ENCODE data around the gene BDH1.
"Not testable (repeated sequence)": the region's sequence is repeated elsewhere in the genome, so short reads cannot be mapped to it uniquely, and the experiment has no call there.

The BDH1 gene, protein sequence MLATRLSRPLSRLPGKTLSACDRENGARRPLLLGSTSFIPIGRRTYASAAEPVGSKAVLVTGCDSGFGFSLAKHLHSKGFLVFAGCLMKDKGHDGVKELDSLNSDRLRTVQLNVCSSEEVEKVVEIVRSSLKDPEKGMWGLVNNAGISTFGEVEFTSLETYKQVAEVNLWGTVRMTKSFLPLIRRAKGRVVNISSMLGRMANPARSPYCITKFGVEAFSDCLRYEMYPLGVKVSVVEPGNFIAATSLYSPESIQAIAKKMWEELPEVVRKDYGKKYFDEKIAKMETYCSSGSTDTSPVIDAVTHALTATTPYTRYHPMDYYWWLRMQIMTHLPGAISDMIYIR

GRCh38 chr3:197555281-197556261 lies at the start of gene BDH1:
Gene BDH1, minus strand, starts transcription at chr3:197555968. Its CDS starts 9,525 bp downstream, at chr3:197546443.
- DNase-seq (ENCODE audit: low read depth) = peak; percentile 51

GRCh38 chr3:197603317-197603933 lies 47.7 kb upstream of the BDH1 start:
- no peak for DNase-seq (ENCODE audit: low read depth)

GRCh38 chr3:197602351-197602750 lies 46.6 kb upstream of the BDH1 start:
- not testable (repeated sequence) for DNase-seq (ENCODE audit: low read depth)

- DNase-seq (ENCODE audit: low read depth) = not testable (repeated sequence)
Observed at GRCh38 chr3:197601566-197601840, 45.7 kb upstream of the BDH1 start.

DNA sequence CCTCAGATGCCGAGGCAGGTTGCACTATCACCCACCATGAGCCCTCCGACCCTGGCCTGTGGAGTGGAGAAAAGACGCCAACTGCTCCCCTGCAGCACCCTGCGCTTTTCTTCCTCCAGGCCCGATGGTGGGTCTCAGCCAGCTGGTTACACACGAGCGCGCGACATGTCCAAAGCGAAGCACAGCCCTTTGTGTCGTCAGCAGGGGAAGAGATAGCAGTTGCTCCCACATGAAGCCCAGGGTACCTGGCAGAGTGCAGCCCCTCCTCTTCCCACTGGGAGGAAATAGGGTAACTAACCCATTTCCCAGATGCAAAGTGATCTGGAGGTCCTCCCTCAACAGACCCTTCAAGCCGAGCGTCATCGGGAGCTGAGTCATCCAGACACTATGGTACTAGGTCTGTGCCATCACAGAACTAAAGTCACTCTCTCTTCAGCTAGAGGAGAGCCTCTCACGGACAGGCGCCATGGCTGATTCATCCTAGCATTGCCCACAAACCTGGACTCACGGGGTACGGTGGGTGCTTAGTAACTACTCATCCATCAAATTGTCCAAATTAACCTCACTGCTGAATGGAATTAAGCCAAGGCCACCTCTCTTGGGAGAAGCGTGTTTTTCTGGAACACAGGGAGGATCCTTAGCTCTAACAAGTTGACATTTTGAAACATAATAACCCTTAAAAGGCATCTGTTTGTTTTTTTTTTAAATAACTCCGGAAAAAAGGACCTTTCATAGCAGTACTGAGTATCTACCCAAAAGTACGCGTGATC lies 45.2 kb upstream of the BDH1 start:
- DNase-seq (ENCODE audit: low read depth) = no peak

DNA sequence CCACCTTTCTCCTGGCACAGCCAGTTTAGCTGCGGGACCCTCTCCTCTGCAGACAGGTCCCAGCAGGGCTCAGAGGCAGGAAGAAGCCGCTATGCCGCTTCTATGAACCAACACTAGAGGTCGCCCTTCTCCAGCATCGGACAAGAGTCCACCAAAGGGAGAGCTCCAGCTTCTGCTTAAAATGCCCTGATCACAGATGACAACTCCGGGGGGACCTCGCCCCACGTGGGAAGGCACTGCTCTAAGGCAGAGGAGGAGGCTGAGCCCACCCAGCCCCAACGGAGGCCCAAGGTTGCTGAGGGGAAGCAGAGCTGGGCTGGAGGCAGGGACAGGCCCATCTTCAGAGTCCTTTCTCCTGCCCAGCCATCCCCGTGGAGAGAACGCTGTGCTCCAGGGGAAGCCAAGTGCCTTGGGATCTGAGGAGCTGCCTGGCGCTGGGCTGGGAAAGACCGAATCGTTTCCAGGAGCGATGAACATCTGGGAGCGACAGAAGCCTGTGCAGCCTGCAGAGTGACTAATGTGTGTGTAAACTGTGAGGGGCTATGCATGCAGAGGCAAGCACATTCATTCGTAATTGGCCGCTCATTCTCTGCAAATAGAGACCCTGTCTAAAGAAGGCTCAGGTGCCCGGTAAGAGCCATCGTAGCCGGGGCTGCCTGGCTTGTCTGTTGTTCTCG lies 43.5 kb upstream of the BDH1 start:
- DNase-seq (ENCODE audit: low read depth) = peak; percentile 70

GRCh38 chr3:197598404-197598980 lies 42.7 kb upstream of the BDH1 start:
- DNase-seq (ENCODE audit: low read depth) = no peak

DNA sequence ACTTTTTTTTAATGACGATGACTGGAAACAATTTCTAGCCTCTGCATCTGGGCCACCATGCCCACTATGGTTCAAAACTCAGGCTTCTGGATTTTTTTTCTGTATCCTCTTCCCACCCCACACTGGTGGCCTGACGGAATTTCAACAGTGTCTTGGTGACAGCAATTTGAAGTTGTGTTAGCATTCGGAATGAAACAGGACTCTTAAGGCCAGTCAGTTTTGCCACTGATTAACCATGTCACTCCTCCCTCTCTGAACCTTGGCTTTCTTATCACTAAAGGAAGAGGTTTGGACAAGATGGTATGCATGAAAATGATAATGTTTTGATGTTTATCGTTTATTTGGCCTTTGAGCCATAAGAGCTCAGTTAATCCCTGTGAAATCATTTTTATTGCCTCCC lies 41.6 kb upstream of the BDH1 start:
- no peak for DNase-seq (ENCODE audit: low read depth)

- no peak for DNase-seq (ENCODE audit: low read depth)
Observed at GRCh38 chr3:197595470-197596185, 39.9 kb upstream of the BDH1 start.

DNA sequence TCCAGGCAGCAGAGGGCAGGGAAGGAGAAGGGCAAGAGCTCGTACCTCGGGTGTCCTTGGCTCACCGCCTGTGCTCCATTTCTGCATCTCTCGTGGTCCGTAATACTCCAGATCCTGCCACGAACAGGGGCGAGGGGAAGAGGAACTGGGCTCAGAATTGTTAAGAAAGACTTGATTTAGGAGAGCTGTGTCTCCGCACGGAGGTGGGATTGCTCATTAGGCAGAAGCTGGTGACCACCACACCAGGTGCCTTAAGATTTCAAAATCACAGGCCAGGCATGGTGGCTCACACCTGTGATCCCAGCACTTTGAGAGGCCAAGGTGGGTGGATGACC lies 37.2 kb upstream of the BDH1 start:
- no peak for DNase-seq (ENCODE audit: low read depth)

DNA sequence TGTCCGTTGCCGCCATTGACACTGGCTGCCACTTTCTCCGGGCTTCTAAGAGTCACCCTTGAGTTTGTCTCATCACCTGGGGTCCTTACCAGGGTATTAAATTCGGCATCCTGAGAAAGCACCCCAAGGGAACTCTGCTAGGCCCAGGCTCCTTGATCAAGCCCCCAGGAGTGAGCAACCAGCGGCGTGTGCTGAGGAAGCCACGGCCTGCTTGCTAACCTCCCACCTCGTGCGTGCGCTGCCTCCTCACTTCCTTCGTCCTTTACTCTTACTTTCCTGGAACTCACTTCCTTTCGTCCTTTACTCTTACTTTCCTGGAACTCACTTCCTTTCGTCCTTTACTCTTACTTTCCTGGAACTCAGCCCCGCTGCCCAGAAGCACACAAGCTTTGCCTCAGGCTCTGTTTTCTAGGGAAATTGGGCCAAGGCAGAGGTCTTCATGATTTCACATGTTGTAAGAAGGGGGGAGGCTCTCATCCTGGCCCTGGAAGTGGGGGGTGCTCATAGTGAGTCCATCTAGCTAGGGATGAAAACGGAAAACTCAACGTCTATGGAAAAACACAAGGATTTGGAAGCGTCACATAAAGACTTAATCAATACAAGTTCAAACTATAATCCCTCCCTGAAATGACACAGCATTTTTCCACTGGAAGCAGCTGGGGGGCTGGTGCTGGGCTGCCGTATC lies 36.7 kb upstream of the BDH1 start:
- DNase-seq (ENCODE audit: low read depth) = no peak

GRCh38 chr3:197591816-197592215 lies 36.0 kb upstream of the BDH1 start:
- DNase-seq (ENCODE audit: low read depth) = no peak

- no peak for DNase-seq (ENCODE audit: low read depth)
Observed at GRCh38 chr3:197590313-197590962, 34.7 kb upstream of the BDH1 start.

DNA sequence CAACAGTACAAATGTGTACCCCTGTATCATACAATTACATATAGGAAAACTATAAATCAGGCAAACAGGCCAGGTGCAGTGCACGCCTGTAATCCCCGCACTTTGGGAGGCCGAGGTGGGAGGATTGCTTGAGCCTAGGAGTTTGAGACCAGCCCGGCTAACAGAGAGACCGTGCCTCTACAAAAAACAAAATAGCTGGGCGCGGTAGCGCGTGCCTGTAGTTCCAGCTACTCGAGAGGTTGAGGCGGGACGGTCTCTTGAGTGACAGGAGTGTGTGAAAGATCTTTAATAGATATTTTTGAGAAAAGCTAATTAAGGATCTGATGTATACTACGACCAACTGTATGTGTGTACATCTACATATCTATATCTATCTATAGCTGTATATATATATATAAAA lies 33.8 kb upstream of the BDH1 start:
- DNase-seq (ENCODE audit: low read depth) = no peak

DNA sequence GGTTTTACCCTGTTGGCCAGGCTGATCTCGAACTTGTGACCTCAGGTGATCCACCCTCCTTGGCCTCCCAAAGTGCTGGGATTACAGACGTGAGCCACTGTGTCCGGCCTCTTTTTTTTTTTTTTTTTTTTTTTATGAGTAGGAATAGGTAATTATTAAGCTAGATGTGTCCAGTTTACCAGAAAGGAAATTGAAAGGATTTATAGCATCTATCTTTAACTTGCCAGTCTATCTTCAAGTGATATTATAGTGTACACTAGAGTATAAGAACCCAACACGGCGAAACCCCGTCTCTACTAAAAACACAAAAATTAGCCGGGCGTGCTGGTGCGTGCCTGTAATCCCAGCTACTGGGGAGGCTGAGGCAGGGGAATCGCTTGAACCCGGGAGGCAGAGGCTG lies 31.0 kb upstream of the BDH1 start:
- DNase-seq (ENCODE audit: low read depth) = not testable (repeated sequence)

GRCh38 chr3:197586181-197586580 lies 30.4 kb upstream of the BDH1 start:
- DNase-seq (ENCODE audit: low read depth) = no peak

DNA sequence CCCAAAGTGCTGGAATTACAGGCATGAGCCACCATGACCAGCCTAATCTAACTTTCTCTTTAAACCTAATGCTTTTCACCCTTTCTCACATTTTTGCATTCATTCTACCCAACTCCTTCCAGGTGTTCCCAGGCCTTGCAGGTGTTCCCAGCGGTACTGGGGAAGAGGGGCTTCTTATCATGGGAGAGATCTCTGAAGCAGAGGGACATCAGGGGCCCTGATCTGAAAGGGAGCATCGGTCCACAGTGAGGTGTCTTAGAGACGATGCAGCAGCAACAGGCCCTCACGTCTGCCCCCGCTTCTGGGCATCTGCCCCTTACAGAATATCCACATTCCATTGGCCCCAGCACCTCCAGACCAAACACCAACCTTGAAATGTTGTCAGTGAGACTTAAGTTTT lies 29.0 kb upstream of the BDH1 start:
- no peak for DNase-seq (ENCODE audit: low read depth)

GRCh38 chr3:197583371-197583770 lies 27.6 kb upstream of the BDH1 start:
- no peak for DNase-seq (ENCODE audit: low read depth)

- no peak for DNase-seq (ENCODE audit: low read depth)
Observed at GRCh38 chr3:197580253-197580691, 24.5 kb upstream of the BDH1 start.

All from activated gamma-delta T cell treated with anti-CD3 and anti-CD28 coated beads, Interleukin-2, amount 50 U/mL, for 16 hours (primary cell).